ENCODE measurements around the gene MAP4K4. TPM values are rescaled to one million over a fixed set of nuclear protein-coding genes. Genes with fewer than 3 reads are reported as not detected.

MAP4K4 gene
- total RNA-seq, 1 experiment from 2014 or later, result 132 TPM

DNA sequence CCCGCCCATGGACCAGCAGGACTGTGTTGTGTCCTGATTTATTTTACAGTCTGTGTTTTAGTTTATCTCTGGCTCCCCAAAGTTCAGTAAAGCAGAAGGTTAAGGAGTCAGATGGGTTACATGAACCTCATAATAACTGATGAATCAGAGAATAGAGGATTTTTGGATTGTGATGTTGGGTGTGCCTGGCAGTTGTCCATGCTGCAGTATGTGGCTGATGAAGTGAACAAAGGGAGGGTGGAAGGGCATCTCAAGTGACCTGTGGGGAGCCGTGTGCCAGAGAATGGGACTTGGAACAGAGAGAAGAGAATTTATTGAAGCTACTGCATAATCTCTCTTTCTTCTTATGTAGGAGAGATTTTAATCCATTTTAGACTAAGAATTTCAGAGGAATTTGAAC is 145.5 kb downstream of the MAP4K4 start:
- H3K79me1 ChIP-seq (ENCODE audit: insufficient read depth, low read depth, low read length, poor library complexity, severe bottlenecking), result no peaks in the 10 kb centered on the region
- no peaks in the 10 kb centered on the region for H4K20me1 ChIP-seq (ENCODE audit: control insufficient read depth, insufficient read depth, insufficient read length)
- H4K91ac ChIP-seq (ENCODE audit: insufficient read length, low read depth, low read length), result no peak overlapping the region
- no peak overlapping the region for H3K4ac ChIP-seq (ENCODE audit: low read depth, low read length)
- H2BK120ac ChIP-seq (ENCODE audit: low read depth, low read length, poor library complexity, severe bottlenecking), result no peak overlapping the region
- H3K9ac ChIP-seq (ENCODE audit: extremely low read depth, insufficient read length, low read length), result no peak overlapping the region
- no peak for DNase-seq
- Mint-ChIP-seq H3K4me1 (no peaks in the 10 kb centered on the region), H3K9me3 (no peaks in the 10 kb centered on the region), H3K27ac (peak overlapping the region in 2 of 3 experiments; percentile 51 to 52; a peak in 3 of 7 replicates), H3K27me3 (ENCODE audit: low read depth) (no peaks in the 10 kb centered on the region), H3K4me3 (no peak overlapping the region), H3K36me3 (ENCODE audit: insufficient read depth in 1 of 3, low read depth in 3 of 3) (peaks cover 26 to 85% (median 80%) of the 10 kb centered on the region in 3 experiments)
- no peak overlapping the region for H2AFZ ChIP-seq (ENCODE audit: low read length)
- H2BK12ac ChIP-seq (ENCODE audit: insufficient read length, low read depth, low read length), result no peak overlapping the region
- no peak overlapping the region for H3K27ac ChIP-seq (ENCODE audit: insufficient read length, low read depth, low read length)
- no peak overlapping the region for H4K8ac ChIP-seq (replicated peaks; ENCODE audit: insufficient read length, low read depth, low read length)
- no peak overlapping the region for H3K4me2 ChIP-seq (ENCODE audit: insufficient read depth, insufficient read length, low read length)
- H3K9me3 ChIP-seq (ENCODE audit: control insufficient read depth, low read depth, low read length), result no peaks in the 10 kb centered on the region
- no peak overlapping the region for H2BK5ac ChIP-seq (ENCODE audit: insufficient read length, low read length)
- no peak overlapping the region for H2AK5ac ChIP-seq (ENCODE audit: insufficient read length, low read length)
- no peak overlapping the region for H4K5ac ChIP-seq (ENCODE audit: insufficient read length, low read depth, low read length)
- H3K23me2 ChIP-seq (ENCODE audit: insufficient read length, low read depth, low read length, poor library complexity, severe bottlenecking), result no peaks in the 10 kb centered on the region
- no peak overlapping the region for H3K14ac ChIP-seq (ENCODE audit: insufficient read depth, low read length)
- H3K4me1 ChIP-seq (ENCODE audit: insufficient read depth, low read length), result no peaks in the 10 kb centered on the region
- H2BK15ac ChIP-seq (ENCODE audit: low read depth, low read length), result no peak overlapping the region
- no peak overlapping the region for H3K18ac ChIP-seq (ENCODE audit: insufficient read length, low read depth, low read length)
- H3K23ac ChIP-seq (ENCODE audit: insufficient read length, low read depth, low read length), result no peak overlapping the region
- H3K56ac ChIP-seq (ENCODE audit: insufficient read length, low read depth, low read length), result no peak overlapping the region
- H3K79me2 ChIP-seq (ENCODE audit: insufficient read depth, low read length), result no peaks in the 10 kb centered on the region
- no peaks in the 10 kb centered on the region for H3K27me3 ChIP-seq (ENCODE audit: insufficient read depth, low read length)
- H3T11ph ChIP-seq (ENCODE audit: low read length), result no peak overlapping the region
- H2BK20ac ChIP-seq (ENCODE audit: low read depth, low read length, poor library complexity, severe bottlenecking), result no peak overlapping the region
- WGBS (ENCODE audit: extremely low coverage, insufficient read length, low lambda C conversion rate), result no CpG with 5 or more reads among the region's 2 CpGs
- TF ChIP-seq, protein P1, sequence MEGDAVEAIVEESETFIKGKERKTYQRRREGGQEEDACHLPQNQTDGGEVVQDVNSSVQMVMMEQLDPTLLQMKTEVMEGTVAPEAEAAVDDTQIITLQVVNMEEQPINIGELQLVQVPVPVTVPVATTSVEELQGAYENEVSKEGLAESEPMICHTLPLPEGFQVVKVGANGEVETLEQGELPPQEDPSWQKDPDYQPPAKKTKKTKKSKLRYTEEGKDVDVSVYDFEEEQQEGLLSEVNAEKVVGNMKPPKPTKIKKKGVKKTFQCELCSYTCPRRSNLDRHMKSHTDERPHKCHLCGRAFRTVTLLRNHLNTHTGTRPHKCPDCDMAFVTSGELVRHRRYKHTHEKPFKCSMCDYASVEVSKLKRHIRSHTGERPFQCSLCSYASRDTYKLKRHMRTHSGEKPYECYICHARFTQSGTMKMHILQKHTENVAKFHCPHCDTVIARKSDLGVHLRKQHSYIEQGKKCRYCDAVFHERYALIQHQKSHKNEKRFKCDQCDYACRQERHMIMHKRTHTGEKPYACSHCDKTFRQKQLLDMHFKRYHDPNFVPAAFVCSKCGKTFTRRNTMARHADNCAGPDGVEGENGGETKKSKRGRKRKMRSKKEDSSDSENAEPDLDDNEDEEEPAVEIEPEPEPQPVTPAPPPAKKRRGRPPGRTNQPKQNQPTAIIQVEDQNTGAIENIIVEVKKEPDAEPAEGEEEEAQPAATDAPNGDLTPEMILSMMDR (conservative IDR thresholded peaks at IDR 0.05), result no peak

Measured in H9 (cell line).